ENCODE measurements around the gene GOSR2.
"Not testable (repeated sequence)": the region's sequence is repeated elsewhere in the genome, so short reads cannot be mapped to it uniquely, and the experiment has no call there.

Gene GOSR2

GRCh38 chr17:46930051-46930450 lies 7.1 kb downstream of the GOSR2 start:
- DNase-seq (ENCODE audit: low read depth in 2 of 2) = no peak

- DNase-seq (ENCODE audit: low read depth in 2 of 2) = no peak
These were observed 8.6 kb downstream of the GOSR2 start for GRCh38 chr17:46931596-46931995.

- no peak for DNase-seq (ENCODE audit: low read depth in 2 of 2)
These were observed 12.8 kb downstream of the GOSR2 start for GRCh38 chr17:46935658-46936266.

- DNase-seq (ENCODE audit: low read depth in 2 of 2) = peak; percentile 53 to 56
These were observed 17.9 kb downstream of the GOSR2 start for GRCh38 chr17:46940692-46941404.

GRCh38 chr17:46942441-46943217 lies 19.7 kb downstream of the GOSR2 start:
- DNase-seq (ENCODE audit: low read depth in 2 of 2) = peak in 1 of 2 donors; percentile 46

- no peak for DNase-seq (ENCODE audit: low read depth in 2 of 2)
These were observed 20.2 kb downstream of the GOSR2 start for GRCh38 chr17:46943218-46943500.

- no peak for DNase-seq (ENCODE audit: low read depth in 2 of 2)
These were observed 20.8 kb downstream of the GOSR2 start for GRCh38 chr17:46943501-46944393.

GRCh38 chr17:46944931-46945330 lies 22.0 kb downstream of the GOSR2 start:
- no peak for DNase-seq (ENCODE audit: low read depth in 2 of 2)

GRCh38 chr17:46947216-46947615 lies 24.3 kb downstream of the GOSR2 start:
- DNase-seq (ENCODE audit: low read depth in 2 of 2) = no peak

GRCh38 chr17:46948544-46948943 lies 25.6 kb downstream of the GOSR2 start:
- no peak for DNase-seq (ENCODE audit: low read depth in 2 of 2)

- DNase-seq (ENCODE audit: low read depth in 2 of 2) = no peak
These were observed 26.6 kb downstream of the GOSR2 start for GRCh38 chr17:46949291-46950174.

- no peak for DNase-seq (ENCODE audit: low read depth in 2 of 2)
These were observed 27.5 kb downstream of the GOSR2 start for GRCh38 chr17:46950342-46950996.

- DNase-seq (ENCODE audit: low read depth in 2 of 2) = no peak
These were observed 28.1 kb downstream of the GOSR2 start for GRCh38 chr17:46950997-46951621.

GRCh38 chr17:46951706-46952105 lies 28.7 kb downstream of the GOSR2 start:
- no peak for DNase-seq (ENCODE audit: low read depth in 2 of 2)

- DNase-seq (ENCODE audit: low read depth in 2 of 2) = no peak
These were observed 29.2 kb downstream of the GOSR2 start for GRCh38 chr17:46952115-46952514.

GRCh38 chr17:46953191-46953590 lies 30.2 kb downstream of the GOSR2 start:
- DNase-seq (ENCODE audit: low read depth in 2 of 2) = not testable (repeated sequence)

- DNase-seq (ENCODE audit: low read depth in 2 of 2) = no peak
These were observed 35.2 kb downstream of the GOSR2 start for GRCh38 chr17:46958041-46958591.

GRCh38 chr17:46960152-46960551 lies 37.2 kb downstream of the GOSR2 start:
- no peak for DNase-seq (ENCODE audit: low read depth in 2 of 2)

GRCh38 chr17:46962374-46962790 lies 39.4 kb downstream of the GOSR2 start:
- no peak for DNase-seq (ENCODE audit: low read depth in 2 of 2)

GRCh38 chr17:46963571-46963970 lies 40.6 kb downstream of the GOSR2 start:
- DNase-seq (ENCODE audit: low read depth in 2 of 2) = no peak

Measured in stimulated activated CD4-positive, alpha-beta T cell treated with anti-CD3 and anti-CD28 coated beads, Interleukin-1b, Interleukin-23, amount 100 ng/mL, for 4 hours (primary cell).